K562 (cell line): Measurements from ENCODE around the gene OSBP2.

Experiments
- ARID3B ChIP-seq: fragments of 250-450 bp; sonication (Bioruptor Pico); IDR thresholded peaks from 2 replicates; pipeline ENCODE4 v1.4.0; 2020; ENCODE audit warnings: borderline replicate concordance
- CTCF ChIP-seq, 3 experiments: IDR thresholded peaks in 2 of 3; conservative IDR thresholded peaks in 1 of 3; 2 replicates each; pipeline ENCODE4 v1.5.1; 2011 to 2012; ENCODE audit warnings: low read length in 3 of 3, mild to moderate bottlenecking in 3 of 3, control low read depth in 2 of 3, improper control_type of control experiment in 1 of 3, inconsistent platforms in 1 of 3, low read depth in 1 of 3, mixed read lengths in 1 of 3, moderate library complexity in 1 of 3; ENCODE audit not compliant: insufficient read depth in 2 of 3
- FOS ChIP-seq: IDR thresholded peaks from 3 replicates; pipeline ENCODE4 v1.6.1; 2011; ENCODE audit not compliant: insufficient read length; ENCODE audit errors: extremely low read depth
- HCFC1 ChIP-seq: IDR thresholded peaks from 2 replicates; pipeline ENCODE4 v1.6.1; 2012; ENCODE audit warnings: low read depth, low read length, improper control_type of control experiment
- JUNB ChIP-seq: fragments of 450-650 bp; formaldehyde crosslinking; conservative IDR thresholded peaks from 2 replicates; pipeline ENCODE4 v1.4.0; 2020; ENCODE audit warnings: mild to moderate bottlenecking
- NRF1 ChIP-seq, 2 experiments: fragments of 450-650 bp; IDR thresholded peaks in 1 of 2; conservative IDR thresholded peaks in 1 of 2; 2 replicates each; pipeline ENCODE4 v1.6.1; 2014; ENCODE audit warnings: mild to moderate bottlenecking in 2 of 2
- PKNOX1 ChIP-seq: fragments of 450-650 bp; IDR thresholded peaks from 2 replicates; pipeline ENCODE4 v1.6.1; 2016
- POLR2AphosphoS5 ChIP-seq: IDR thresholded peaks from 2 replicates; pipeline ENCODE4 v1.6.1; 2011; ENCODE audit warnings: mild to moderate bottlenecking, low read depth, low read length, moderate library complexity; ENCODE audit not compliant: control insufficient read depth, insufficient read depth
- RBM25 ChIP-seq: fragments of 200-400 bp; formaldehyde crosslinking; IDR thresholded peaks from 2 replicates; pipeline ENCODE4 v1.6.1; 2018; ENCODE audit warnings: low read length, low read depth, moderate library complexity; ENCODE audit not compliant: severe bottlenecking
- SP1 ChIP-seq: sonication (generic); formaldehyde crosslinking; IDR thresholded peaks from 2 replicates; pipeline ENCODE4 v1.8.1; 2022; ENCODE audit warnings: mild to moderate bottlenecking, missing genetic modification reagents
- TCF7L2 ChIP-seq: fragments of 150-350 bp; IDR thresholded peaks from 2 replicates; pipeline ENCODE4 v1.6.1; 2016; ENCODE audit warnings: low read depth, mild to moderate bottlenecking, low read length, moderate library complexity
- ZNF311 ChIP-seq: fragments of 250-450 bp; sonication (Bioruptor Pico); IDR thresholded peaks from 2 replicates; pipeline ENCODE4 v1.4.0; 2020; ENCODE audit warnings: mild to moderate bottlenecking, moderate library complexity
- ZNF785 ChIP-seq: fragments of 250-450 bp; sonication (Bioruptor Pico); IDR thresholded peaks from 2 replicates; pipeline ENCODE4 v1.4.0; 2020; ENCODE audit warnings: mild to moderate bottlenecking

GRCh38 chr22:30773919-30774318 is 79.2 kb downstream of the OSBP2 start:
- TF ChIP-seq TCF7L2 (no peak), ZNF311 (CRISPR knock-in tag) (no peak), CTCF (IDR thresholded peaks at IDR 0.05 in 2 of 3, conservative IDR thresholded peaks at IDR 0.05 in 1 of 3; ENCODE audit: insufficient read depth in 2 of 3, low read depth in 1 of 3, low read length in 3 of 3) (no peak), NRF1 (conservative IDR thresholded peaks at IDR 0.05 in 1 of 2, IDR thresholded peaks at IDR 0.05 in 1 of 2) (no peak), ZNF785 (CRISPR knock-in tag) (no peak), POLR2AphosphoS5 (no peak), ARID3B (no peak), RBM25 (no peak), HCFC1 (no peak), PKNOX1 (no peak), SP1 (CRISPR knock-in tag) (no peak), FOS (no peak), JUNB (no peak)
